Measurements from ENCODE around the gene METTL9. TPM values are rescaled to one million over a fixed set of nuclear protein-coding genes. Genes with fewer than 3 reads are reported as not detected.
A peak's percentile ranks its signal among the peaks of the same experiment; 100 is the strongest.
"Not testable (repeated sequence)": the region's sequence is repeated elsewhere in the genome, so short reads cannot be mapped to it uniquely, and the experiment has no call there.

Gene METTL9
- total and polyA plus RNA-seq, 2 donors (not counting 1 experiment from before 2014, with no cell fraction given) = 124 to 163 TPM

GRCh38 chr16:21602785-21603184 lies 3.4 kb downstream of the METTL9 start:
- no peak overlapping the region for H3K9ac ChIP-seq (ENCODE audit: insufficient read depth, low read length)
- no peak overlapping the region for H2AFZ ChIP-seq (ENCODE audit: low read length)
- H3K36me3 ChIP-seq (ENCODE audit: control insufficient read depth, insufficient read depth, low read length) = no peaks in the 10 kb centered on the region
- H4K20me1 ChIP-seq (ENCODE audit: control insufficient read depth, extremely low read depth, insufficient read depth, low read length) = peaks cover 3% of the 10 kb centered on the region
- H3K27me3 ChIP-seq (ENCODE audit: control insufficient read depth, insufficient read depth, low read length) = no peaks in the 10 kb centered on the region
- H3K9me3 ChIP-seq (ENCODE audit: control insufficient read depth, insufficient read depth, low read depth, low read length) = no peaks in the 10 kb centered on the region
- no peak overlapping the region for H3K4me3 ChIP-seq (replicated peaks in 1 of 4; ENCODE audit: control extremely low read depth in 1 of 4, insufficient read depth in 1 of 4, low read depth in 3 of 4, low read length in 4 of 4)
- peaks cover 77% of the 10 kb centered on the region for H3K79me2 ChIP-seq (ENCODE audit: control insufficient read depth, insufficient read depth, low read length)
- no peak overlapping the region for H3K27ac ChIP-seq (ENCODE audit: insufficient read depth, low read length)
- no peak for TF ChIP-seq CTCF (conservative IDR thresholded peaks at IDR 0.05 in 1 of 2, IDR thresholded peaks at IDR 0.05 in 1 of 2; ENCODE audit: low read depth in 1 of 2, low read length in 2 of 2)
- no peak overlapping the region for H3K4me2 ChIP-seq (ENCODE audit: extremely low read depth, insufficient read depth, low read length)
- H3K4me1 ChIP-seq (ENCODE audit: control insufficient read depth, extremely low read depth, insufficient read depth, low read length) = peaks cover 7% of the 10 kb centered on the region
- DNase-seq (ENCODE audit: low read depth in 2 of 2) = no peak

- no peaks in the 10 kb centered on the region for H3K9me3 ChIP-seq (ENCODE audit: control insufficient read depth, insufficient read depth, low read depth, low read length)
- peak overlapping the region in 1 of 4 experiments; percentile 1 for H3K4me3 ChIP-seq (replicated peaks in 1 of 4; ENCODE audit: control extremely low read depth in 1 of 4, insufficient read depth in 1 of 4, low read depth in 3 of 4, low read length in 4 of 4)
- H3K27me3 ChIP-seq (ENCODE audit: control insufficient read depth, insufficient read depth, low read length) = no peaks in the 10 kb centered on the region
- no peak overlapping the region for H3K9ac ChIP-seq (ENCODE audit: insufficient read depth, low read length)
- H2AFZ ChIP-seq (ENCODE audit: low read length) = no peak overlapping the region
- H3K4me2 ChIP-seq (ENCODE audit: extremely low read depth, insufficient read depth, low read length) = peak overlapping the region; percentile 44
- DNase-seq (ENCODE audit: low read depth in 2 of 2) = peak; percentile 39 to 56
- peak overlapping the region; percentile 28 for H3K27ac ChIP-seq (ENCODE audit: insufficient read depth, low read length)
- peaks cover 3% of the 10 kb centered on the region for H4K20me1 ChIP-seq (ENCODE audit: control insufficient read depth, extremely low read depth, insufficient read depth, low read length)
- peaks cover 5% of the 10 kb centered on the region for H3K4me1 ChIP-seq (ENCODE audit: control insufficient read depth, extremely low read depth, insufficient read depth, low read length)
- no peaks in the 10 kb centered on the region for H3K36me3 ChIP-seq (ENCODE audit: control insufficient read depth, insufficient read depth, low read length)
- H3K79me2 ChIP-seq (ENCODE audit: control insufficient read depth, insufficient read depth, low read length) = peaks cover 88% of the 10 kb centered on the region
- peak in 1 of 2 donors; percentile 9 for TF ChIP-seq CTCF (conservative IDR thresholded peaks at IDR 0.05 in 1 of 2, IDR thresholded peaks at IDR 0.05 in 1 of 2; ENCODE audit: low read depth in 1 of 2, low read length in 2 of 2)
- TF ChIP-seq EZH2 (IDR thresholded peaks at IDR 0.05; ENCODE audit: low read length, missing control alignments) = no peak
These were observed 4.6 kb downstream of the METTL9 start for GRCh38 chr16:21603928-21604327.

- H3K4me3 ChIP-seq (replicated peaks in 1 of 4; ENCODE audit: control extremely low read depth in 1 of 4, insufficient read depth in 1 of 4, low read depth in 3 of 4, low read length in 4 of 4); H3K4me2 ChIP-seq (ENCODE audit: extremely low read depth, insufficient read depth, low read length); H2AFZ ChIP-seq (ENCODE audit: low read length); H3K27me3 ChIP-seq (ENCODE audit: control insufficient read depth, insufficient read depth, low read length); H3K9ac ChIP-seq (ENCODE audit: insufficient read depth, low read length); H3K36me3 ChIP-seq (ENCODE audit: control insufficient read depth, insufficient read depth, low read length); H3K9me3 ChIP-seq (ENCODE audit: control insufficient read depth, insufficient read depth, low read depth, low read length); H4K20me1 ChIP-seq (ENCODE audit: control insufficient read depth, extremely low read depth, insufficient read depth, low read length); DNase-seq (ENCODE audit: low read depth in 2 of 2); H3K27ac ChIP-seq (ENCODE audit: insufficient read depth, low read length); H3K4me1 ChIP-seq (ENCODE audit: control insufficient read depth, extremely low read depth, insufficient read depth, low read length): not testable (repeated sequence)
- H3K79me2 ChIP-seq (ENCODE audit: control insufficient read depth, insufficient read depth, low read length) = peaks cover 98% of the 10 kb centered on the region
These were observed 6.5 kb downstream of the METTL9 start for GRCh38 chr16:21605848-21606247.

All from fibroblast of lung (primary cell).